ENCODE measurements around the gene CDH23. TPM values are rescaled to one million over a fixed set of nuclear protein-coding genes. Genes with fewer than 3 reads are reported as not detected.

CDH23 gene
- total and polyA plus RNA-seq, 2 donors (not counting 1 experiment from before 2014, with no cell fraction given) = 0.01 to 0.17 TPM

- Histone ChIP-seq H3K36me3 (ENCODE audit: control insufficient read depth, insufficient read depth, low read length) (no peaks in the 10 kb centered on the region), H3K27ac (ENCODE audit: insufficient read depth, low read length) (no peak overlapping the region), H4K20me1 (ENCODE audit: control insufficient read depth, extremely low read depth, insufficient read depth, low read length) (no peaks in the 10 kb centered on the region), H3K79me2 (ENCODE audit: control insufficient read depth, insufficient read depth, low read length) (no peaks in the 10 kb centered on the region), H3K4me2 (ENCODE audit: extremely low read depth, insufficient read depth, low read length) (no peak overlapping the region), H2AFZ (ENCODE audit: low read length) (no peak overlapping the region), H3K4me3 (replicated peaks in 1 of 4; ENCODE audit: control extremely low read depth in 1 of 4, insufficient read depth in 1 of 4, low read depth in 3 of 4, low read length in 4 of 4) (no peak overlapping the region), H3K4me1 (ENCODE audit: control insufficient read depth, extremely low read depth, insufficient read depth, low read length) (peaks cover 16% of the 10 kb centered on the region), H3K27me3 (ENCODE audit: control insufficient read depth, insufficient read depth, low read length) (no peaks in the 10 kb centered on the region), H3K9ac (ENCODE audit: insufficient read depth, low read length) (no peak overlapping the region), H3K9me3 (ENCODE audit: control insufficient read depth, insufficient read depth, low read depth, low read length) (no peaks in the 10 kb centered on the region)
- TF ChIP-seq EZH2 (IDR thresholded peaks at IDR 0.05; ENCODE audit: low read length, missing control alignments) = no peak
- TF ChIP-seq, protein P1, sequence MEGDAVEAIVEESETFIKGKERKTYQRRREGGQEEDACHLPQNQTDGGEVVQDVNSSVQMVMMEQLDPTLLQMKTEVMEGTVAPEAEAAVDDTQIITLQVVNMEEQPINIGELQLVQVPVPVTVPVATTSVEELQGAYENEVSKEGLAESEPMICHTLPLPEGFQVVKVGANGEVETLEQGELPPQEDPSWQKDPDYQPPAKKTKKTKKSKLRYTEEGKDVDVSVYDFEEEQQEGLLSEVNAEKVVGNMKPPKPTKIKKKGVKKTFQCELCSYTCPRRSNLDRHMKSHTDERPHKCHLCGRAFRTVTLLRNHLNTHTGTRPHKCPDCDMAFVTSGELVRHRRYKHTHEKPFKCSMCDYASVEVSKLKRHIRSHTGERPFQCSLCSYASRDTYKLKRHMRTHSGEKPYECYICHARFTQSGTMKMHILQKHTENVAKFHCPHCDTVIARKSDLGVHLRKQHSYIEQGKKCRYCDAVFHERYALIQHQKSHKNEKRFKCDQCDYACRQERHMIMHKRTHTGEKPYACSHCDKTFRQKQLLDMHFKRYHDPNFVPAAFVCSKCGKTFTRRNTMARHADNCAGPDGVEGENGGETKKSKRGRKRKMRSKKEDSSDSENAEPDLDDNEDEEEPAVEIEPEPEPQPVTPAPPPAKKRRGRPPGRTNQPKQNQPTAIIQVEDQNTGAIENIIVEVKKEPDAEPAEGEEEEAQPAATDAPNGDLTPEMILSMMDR (conservative IDR thresholded peaks at IDR 0.05 in 1 of 2, IDR thresholded peaks at IDR 0.05 in 1 of 2; ENCODE audit: low read depth in 1 of 2, low read length in 2 of 2) = no peak
- DNase-seq (ENCODE audit: low read depth in 2 of 2) = no peak
These were observed 314.4 kb downstream of the CDH23 start for GRCh38 chr10:71711052-71711623.

- Histone ChIP-seq H3K9ac (ENCODE audit: insufficient read depth, low read length) (no peak overlapping the region), H4K20me1 (ENCODE audit: control insufficient read depth, extremely low read depth, insufficient read depth, low read length) (no peaks in the 10 kb centered on the region), H3K27me3 (ENCODE audit: control insufficient read depth, insufficient read depth, low read length) (no peaks in the 10 kb centered on the region), H2AFZ (ENCODE audit: low read length) (no peak overlapping the region), H3K9me3 (ENCODE audit: control insufficient read depth, insufficient read depth, low read depth, low read length) (no peaks in the 10 kb centered on the region), H3K36me3 (ENCODE audit: control insufficient read depth, insufficient read depth, low read length) (no peaks in the 10 kb centered on the region), H3K4me3 (replicated peaks in 1 of 4; ENCODE audit: control extremely low read depth in 1 of 4, insufficient read depth in 1 of 4, low read depth in 3 of 4, low read length in 4 of 4) (no peak overlapping the region), H3K4me2 (ENCODE audit: extremely low read depth, insufficient read depth, low read length) (no peak overlapping the region), H3K79me2 (ENCODE audit: control insufficient read depth, insufficient read depth, low read length) (no peaks in the 10 kb centered on the region), H3K27ac (ENCODE audit: insufficient read depth, low read length) (no peak overlapping the region), H3K4me1 (ENCODE audit: control insufficient read depth, extremely low read depth, insufficient read depth, low read length) (peaks cover 16% of the 10 kb centered on the region)
- TF ChIP-seq EZH2 (IDR thresholded peaks at IDR 0.05; ENCODE audit: low read length, missing control alignments) = no peak
- TF ChIP-seq, protein P1 (conservative IDR thresholded peaks at IDR 0.05 in 1 of 2, IDR thresholded peaks at IDR 0.05 in 1 of 2; ENCODE audit: low read depth in 1 of 2, low read length in 2 of 2) = no peak
- DNase-seq (ENCODE audit: low read depth in 2 of 2) = no peak
These were observed 315.4 kb downstream of the CDH23 start for GRCh38 chr10:71712170-71712569.

DNA sequence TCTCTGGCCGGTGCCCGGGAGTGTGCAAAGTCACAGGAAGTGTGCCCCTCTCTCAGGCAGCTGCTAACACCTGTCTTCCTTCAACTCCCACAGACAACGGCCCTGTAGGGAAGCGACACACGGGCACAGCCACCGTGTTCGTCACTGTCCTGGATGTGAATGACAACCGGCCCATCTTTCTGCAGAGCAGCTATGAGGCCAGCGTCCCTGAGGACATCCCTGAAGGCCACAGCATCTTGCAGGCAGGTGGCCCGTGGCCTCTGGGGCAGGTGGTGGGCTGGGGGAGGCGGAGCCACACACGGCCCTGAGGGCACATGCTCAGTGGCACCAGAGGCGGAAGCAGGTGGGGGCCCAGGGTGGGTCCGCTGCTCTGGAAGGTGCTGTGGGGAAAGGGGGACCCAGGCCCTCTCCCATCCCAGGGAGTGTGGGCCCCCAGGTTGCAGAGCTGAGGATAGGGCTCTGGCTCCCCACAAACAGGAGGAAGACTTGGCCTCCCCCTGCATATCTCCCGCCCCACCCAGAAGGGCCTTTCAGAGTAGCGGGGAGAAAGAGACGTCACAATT is 315.9 kb downstream of the CDH23 start:
- no peak for DNase-seq (ENCODE audit: low read depth in 2 of 2)
- TF ChIP-seq EZH2 (IDR thresholded peaks at IDR 0.05; ENCODE audit: low read length, missing control alignments) = no peak
- TF ChIP-seq, protein P1 (conservative IDR thresholded peaks at IDR 0.05 in 1 of 2, IDR thresholded peaks at IDR 0.05 in 1 of 2; ENCODE audit: low read depth in 1 of 2, low read length in 2 of 2) = no peak
- H3K4me1 ChIP-seq (ENCODE audit: control insufficient read depth, extremely low read depth, insufficient read depth, low read length) = peaks cover 16% of the 10 kb centered on the region
- no peak overlapping the region for H3K4me3 ChIP-seq (replicated peaks in 1 of 4; ENCODE audit: control extremely low read depth in 1 of 4, insufficient read depth in 1 of 4, low read depth in 3 of 4, low read length in 4 of 4)
- H3K79me2 ChIP-seq (ENCODE audit: control insufficient read depth, insufficient read depth, low read length) = no peaks in the 10 kb centered on the region
- peak overlapping the region; percentile 57 for H3K27ac ChIP-seq (ENCODE audit: insufficient read depth, low read length)
- no peaks in the 10 kb centered on the region for H3K9me3 ChIP-seq (ENCODE audit: control insufficient read depth, insufficient read depth, low read depth, low read length)
- H3K9ac ChIP-seq (ENCODE audit: insufficient read depth, low read length) = peak overlapping the region; percentile 58
- H3K4me2 ChIP-seq (ENCODE audit: extremely low read depth, insufficient read depth, low read length) = no peak overlapping the region
- no peaks in the 10 kb centered on the region for H3K36me3 ChIP-seq (ENCODE audit: control insufficient read depth, insufficient read depth, low read length)
- no peak overlapping the region for H2AFZ ChIP-seq (ENCODE audit: low read length)
- no peaks in the 10 kb centered on the region for H4K20me1 ChIP-seq (ENCODE audit: control insufficient read depth, extremely low read depth, insufficient read depth, low read length)
- H3K27me3 ChIP-seq (ENCODE audit: control insufficient read depth, insufficient read depth, low read length) = no peaks in the 10 kb centered on the region

Measured in fibroblast of lung (primary cell).